PC-9 (cell line): ENCODE results near the gene C1QC. TPM values are rescaled to one million over a fixed set of nuclear protein-coding genes. Genes with fewer than 3 reads are reported as not detected.
A peak's percentile ranks its signal among the peaks of the same experiment; 100 is the strongest.

ENCODE experiments used
- BruUV-seq: library from RNA; stranded (reverse); fragments of 400-500 nt; replicated peaks from 2 replicates; lab custom pipeline; 2021; lab: Mats Ljungman, UMichigan
- CTCF ChIA-PET: fragments of 300-600 bp; sonication (Branson Sonifier 250); formaldehyde crosslinking; loops from one replicate; lab custom pipeline; 2022; ENCODE audit warnings: antibody characterized with exemption; lab: Charles Lee
- POLR2A ChIA-PET: fragments of 300-600 bp; sonication (Branson Sonifier 250); formaldehyde crosslinking; loops from one replicate; lab custom pipeline; 2022; ENCODE audit warnings: antibody characterized with exemption; ENCODE audit not compliant: unreplicated experiment; lab: Charles Lee
- DNase-seq, 2 experiments: peaks; one replicate each; pipeline versions ENCODE4 v3.0.0 to v3.0.0-alpha.2; 2015 to 2022; ENCODE audit warnings: mixed read lengths in 1 of 2
- H2AFZ ChIP-seq: fragments of 200-600 bp; sonication (generic); 2 replicates; pipeline ENCODE4 v1.8.1; 2017; ENCODE audit warnings: antibody characterized with exemption
- H3F3A ChIP-seq: fragments of 200-600 bp; sonication (generic); 2 replicates; pipeline ENCODE4 v1.8.1; 2017; ENCODE audit warnings: antibody characterized with exemption, mild to moderate bottlenecking, low read depth; ENCODE audit not compliant: insufficient read depth
- H3K27ac ChIP-seq: fragments of 200-600 bp; sonication (generic); 2 replicates; pipeline ENCODE4 v1.6.1; 2016; ENCODE audit warnings: mixed run types
- H3K27me3 ChIP-seq: fragments of 200-600 bp; sonication (generic); 2 replicates; pipeline ENCODE4 v1.6.1; 2016; ENCODE audit warnings: low read depth, mixed run types; ENCODE audit not compliant: insufficient read depth
- H3K36me3 ChIP-seq: fragments of 200-600 bp; sonication (generic); 2 replicates; pipeline ENCODE4 v1.6.1; 2016; ENCODE audit warnings: low read depth, mixed run types
- H3K4me1 ChIP-seq: fragments of 200-600 bp; sonication (generic); replicated peaks from 2 replicates; pipeline ENCODE4 v1.6.1; 2016; ENCODE audit warnings: mixed run types; ENCODE audit not compliant: insufficient read depth
- H3K4me2 ChIP-seq: fragments of 200-600 bp; sonication (generic); 2 replicates; pipeline ENCODE4 v1.6.1; 2017; ENCODE audit warnings: mixed run types
- H3K4me3 ChIP-seq: fragments of 200-600 bp; sonication (generic); 2 replicates; pipeline ENCODE4 v1.6.1; 2016; ENCODE audit warnings: mixed run types
- H3K79me2 ChIP-seq: fragments of 200-600 bp; sonication (generic); 2 replicates; pipeline ENCODE4 v1.6.1; 2017; ENCODE audit warnings: low read depth, mixed run types
- H3K9me2 ChIP-seq: fragments of 200-600 bp; sonication (generic); 2 replicates; pipeline ENCODE4 v1.8.1; 2017; ENCODE audit warnings: mild to moderate bottlenecking; ENCODE audit not compliant: insufficient read depth
- H3K9me3 ChIP-seq: fragments of 200-600 bp; sonication (generic); 2 replicates; pipeline ENCODE4 v1.8.1; 2016; ENCODE audit warnings: low read depth; ENCODE audit not compliant: insufficient read depth
- H4K20me1 ChIP-seq: fragments of 200-600 bp; sonication (generic); 2 replicates; pipeline ENCODE4 v1.8.1; 2017; ENCODE audit not compliant: insufficient read depth
- EZH2 ChIP-seq: fragments of 200-600 bp; sonication (generic); IDR thresholded peaks from 2 replicates; pipeline ENCODE4 v1.8.0; 2017; ENCODE audit warnings: antibody characterized with exemption, low read depth
- intact Hi-C: fragments of 100-400 bp; cut with micrococcal nuclease; formaldehyde crosslinking; loops from one replicate; pipeline ENCODE4 v1.10.0; 2022; ENCODE audit not compliant: unreplicated experiment
- total RNA-seq: library from RNA; stranded (reverse); gene quantifications from 2 replicates; pipeline ENCODE4 v1.2.3, GENCODE V29; 2021
- TF ChIP-seq, protein P1 (sequence below): fragments of 200-600 bp; sonication (generic); conservative IDR thresholded peaks from 2 replicates; pipeline ENCODE4 v1.6.1; 2017; ENCODE audit warnings: mixed run types, antibody characterized with exemption, mild to moderate bottlenecking, moderate library complexity

The C1QC gene
- total RNA-seq, 1 experiment from 2014 or later = not detected

DNA sequence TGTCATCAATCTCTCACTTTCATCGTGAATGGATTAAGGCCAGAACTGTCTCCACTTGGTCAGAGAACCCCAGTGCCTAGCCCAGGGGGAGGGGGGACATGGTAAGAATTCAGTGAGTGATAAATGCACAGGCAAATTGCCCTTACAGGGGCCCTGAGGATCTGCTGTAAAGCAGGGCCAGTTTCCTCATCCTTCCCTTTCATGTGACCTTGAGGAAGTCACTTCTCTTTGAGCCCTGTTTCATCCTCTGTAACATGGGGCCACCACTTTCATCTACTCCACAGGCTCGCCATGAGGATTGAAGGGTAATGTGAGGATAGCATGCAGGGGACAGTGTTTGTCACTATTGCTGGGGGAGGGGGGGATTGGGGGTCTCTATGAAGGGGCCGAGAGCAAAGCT lies 35.1 kb upstream of the C1QC start:
- H3K27ac ChIP-seq = no peak overlapping the region
- H3K9me2 ChIP-seq = no peaks in the 10 kb centered on the region
- TF ChIP-seq EZH2 = no peak
- TF ChIP-seq, protein P1, sequence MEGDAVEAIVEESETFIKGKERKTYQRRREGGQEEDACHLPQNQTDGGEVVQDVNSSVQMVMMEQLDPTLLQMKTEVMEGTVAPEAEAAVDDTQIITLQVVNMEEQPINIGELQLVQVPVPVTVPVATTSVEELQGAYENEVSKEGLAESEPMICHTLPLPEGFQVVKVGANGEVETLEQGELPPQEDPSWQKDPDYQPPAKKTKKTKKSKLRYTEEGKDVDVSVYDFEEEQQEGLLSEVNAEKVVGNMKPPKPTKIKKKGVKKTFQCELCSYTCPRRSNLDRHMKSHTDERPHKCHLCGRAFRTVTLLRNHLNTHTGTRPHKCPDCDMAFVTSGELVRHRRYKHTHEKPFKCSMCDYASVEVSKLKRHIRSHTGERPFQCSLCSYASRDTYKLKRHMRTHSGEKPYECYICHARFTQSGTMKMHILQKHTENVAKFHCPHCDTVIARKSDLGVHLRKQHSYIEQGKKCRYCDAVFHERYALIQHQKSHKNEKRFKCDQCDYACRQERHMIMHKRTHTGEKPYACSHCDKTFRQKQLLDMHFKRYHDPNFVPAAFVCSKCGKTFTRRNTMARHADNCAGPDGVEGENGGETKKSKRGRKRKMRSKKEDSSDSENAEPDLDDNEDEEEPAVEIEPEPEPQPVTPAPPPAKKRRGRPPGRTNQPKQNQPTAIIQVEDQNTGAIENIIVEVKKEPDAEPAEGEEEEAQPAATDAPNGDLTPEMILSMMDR = no peak
- H3K27me3 ChIP-seq = peaks cover 74% of the 10 kb centered on the region
- intact Hi-C loops = no loop called here
- H3F3A ChIP-seq = no peaks in the 10 kb centered on the region
- CTCF ChIA-PET = no interaction called here
- no peak for DNase-seq
- no peaks in the 10 kb centered on the region for H3K36me3 ChIP-seq
- BruUV-seq = no TSS peak
- no peaks in the 10 kb centered on the region for H3K79me2 ChIP-seq
- no peak overlapping the region for H3K4me3 ChIP-seq
- no peaks in the 10 kb centered on the region for H3K9me3 ChIP-seq
- no peak overlapping the region for H2AFZ ChIP-seq
- no peak overlapping the region for H3K4me2 ChIP-seq
- H3K4me1 ChIP-seq = no peaks in the 10 kb centered on the region
- no peaks in the 10 kb centered on the region for H4K20me1 ChIP-seq
- POLR2A ChIA-PET = no interaction called here

DNA sequence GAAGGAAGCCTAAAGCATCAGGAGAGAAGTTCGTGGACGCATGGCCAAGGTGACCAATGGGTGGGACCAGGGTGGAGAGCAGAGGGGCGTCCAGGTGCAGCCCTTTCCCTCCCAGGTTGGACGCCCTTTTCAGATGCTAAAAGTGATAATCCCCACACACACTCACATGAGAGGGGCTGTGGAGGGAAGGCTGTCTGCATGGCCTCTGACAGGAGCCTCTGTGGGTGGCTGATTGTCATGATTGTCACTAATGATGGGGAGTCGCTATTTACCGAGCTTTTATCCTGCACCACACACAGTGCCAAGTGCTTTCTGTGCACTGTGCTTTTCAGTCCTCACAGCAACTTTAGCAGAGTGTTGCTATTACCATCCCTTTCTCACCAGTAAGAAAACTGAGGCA lies 34.1 kb upstream of the C1QC start:
- Histone ChIP-seq H3K27me3 (peaks cover 74% of the 10 kb centered on the region), H3K4me2 (no peak overlapping the region), H3F3A (no peaks in the 10 kb centered on the region), H3K9me3 (no peaks in the 10 kb centered on the region), H3K4me3 (no peak overlapping the region), H3K79me2 (no peaks in the 10 kb centered on the region), H3K27ac (no peak overlapping the region), H4K20me1 (no peaks in the 10 kb centered on the region), H3K4me1 (no peaks in the 10 kb centered on the region), H3K36me3 (no peaks in the 10 kb centered on the region), H2AFZ (no peak overlapping the region), H3K9me2 (no peaks in the 10 kb centered on the region)
- intact Hi-C loops = no loop called here
- DNase-seq = no peak
- CTCF ChIA-PET = no interaction called here
- POLR2A ChIA-PET = no interaction called here
- no peak for TF ChIP-seq EZH2
- TF ChIP-seq, protein P1 = no peak
- no TSS peak for BruUV-seq

DNA sequence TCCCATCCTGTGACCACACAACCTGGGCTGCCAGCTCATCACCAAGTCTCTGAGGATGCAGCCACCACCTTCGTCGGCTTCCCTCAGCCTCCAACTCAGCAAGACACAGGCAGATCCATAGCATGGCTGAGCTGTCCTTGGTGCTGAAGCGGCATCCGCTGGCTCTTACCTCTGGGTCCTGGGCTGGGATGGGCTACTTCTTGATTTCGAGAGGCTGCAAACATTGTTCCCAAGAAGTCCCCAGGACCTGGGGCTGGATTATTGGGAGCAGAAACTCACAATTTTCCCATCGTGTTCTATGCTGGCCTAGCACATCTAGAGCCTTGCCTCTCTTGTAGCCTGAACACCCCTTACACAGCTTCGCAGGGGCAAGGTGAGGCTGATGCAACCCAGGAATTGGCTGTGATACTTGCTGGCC lies 31.9 kb upstream of the C1QC start:
- ChIA-PET CTCF (no interaction called here), POLR2A (interaction anchor here (0.7 kb wide), 1 partner anchor 159 kb away, joined by 3 read pairs; no protein-coding TSS in a partner anchor)
- Histone ChIP-seq H3K4me3 (no peak overlapping the region), H2AFZ (no peak overlapping the region), H3K27ac (no peak overlapping the region), H3K36me3 (no peaks in the 10 kb centered on the region), H3K27me3 (peaks cover 72% of the 10 kb centered on the region), H3K9me3 (no peaks in the 10 kb centered on the region), H3F3A (no peaks in the 10 kb centered on the region), H4K20me1 (no peaks in the 10 kb centered on the region), H3K4me1 (no peaks in the 10 kb centered on the region), H3K4me2 (no peak overlapping the region), H3K79me2 (no peaks in the 10 kb centered on the region), H3K9me2 (no peaks in the 10 kb centered on the region)
- no TSS peak for BruUV-seq
- DNase-seq = peak; percentile 43 to 53
- TF ChIP-seq, protein P1 = no peak
- TF ChIP-seq EZH2 = no peak
- intact Hi-C loops = no loop called here
